Hepatocyte (in vitro differentiated cells): ENCODE data around the gene AMPD2. TPM values are rescaled to one million over a fixed set of nuclear protein-coding genes. Genes with fewer than 3 reads are reported as not detected.

Experiments
- DNase-seq: peaks from one replicate; pipeline ENCODE4 v3.0.0-alpha.2; 2016; ENCODE audit warnings: low spot score
- H2AFZ ChIP-seq: fragments of 200-600 bp; sonication (generic); 2 replicates; pipeline ENCODE4 v1.6.0; 2016; ENCODE audit warnings: antibody characterized with exemption, mild to moderate bottlenecking
- H3K27ac ChIP-seq: fragments of 200-600 bp; sonication (generic); 2 replicates; pipeline ENCODE4 v1.5.1; 2016; ENCODE audit warnings: mild to moderate bottlenecking
- H3K27me3 ChIP-seq: fragments of 200-600 bp; sonication (generic); 2 replicates; pipeline ENCODE4 v1.6.1; 2016
- H3K36me3 ChIP-seq: fragments of 200-600 bp; sonication (generic); replicated peaks from 2 replicates; pipeline ENCODE4 v1.5.1; 2016; ENCODE audit warnings: low read depth; ENCODE audit not compliant: insufficient read depth
- H3K4me1 ChIP-seq: fragments of 200-600 bp; sonication (generic); 2 replicates; pipeline ENCODE4 v1.5.1; 2016; ENCODE audit warnings: mild to moderate bottlenecking, moderate library complexity; ENCODE audit not compliant: insufficient read depth
- H3K4me2 ChIP-seq: fragments of 200-600 bp; sonication (generic); 2 replicates; pipeline ENCODE4 v1.6.0; 2016
- H3K4me3 ChIP-seq: fragments of 200-600 bp; sonication (generic); 2 replicates; pipeline ENCODE4 v1.5.1; 2016; ENCODE audit warnings: mild to moderate bottlenecking
- H3K79me2 ChIP-seq: fragments of 200-600 bp; sonication (generic); 2 replicates; pipeline ENCODE4 v1.6.0; 2017; ENCODE audit warnings: mild to moderate bottlenecking
- H3K9me2 ChIP-seq: fragments of 200-600 bp; sonication (generic); replicated peaks from 2 replicates; pipeline ENCODE4 v1.6.0; 2017; ENCODE audit warnings: mild to moderate bottlenecking; ENCODE audit not compliant: insufficient read depth
- H3K9me3 ChIP-seq: fragments of 200-600 bp; sonication (generic); 2 replicates; pipeline ENCODE4 v1.5.1; 2016; ENCODE audit warnings: low read depth, mild to moderate bottlenecking
- H4K20me1 ChIP-seq: fragments of 200-600 bp; sonication (generic); 2 replicates; pipeline ENCODE4 v1.6.0; 2016; ENCODE audit warnings: mild to moderate bottlenecking; ENCODE audit not compliant: insufficient read depth, poor library complexity, severe bottlenecking
- EZH2 ChIP-seq: fragments of 200-600 bp; sonication (generic); IDR thresholded peaks from 2 replicates; pipeline ENCODE4 v1.6.1; 2016; ENCODE audit warnings: antibody characterized with exemption, mild to moderate bottlenecking, borderline replicate concordance
- EZH2phosphoT487 ChIP-seq: fragments of 200-600 bp; sonication (generic); IDR thresholded peaks from one replicate; pipeline ENCODE4 v1.6.1; 2018; ENCODE audit warnings: antibody characterized with exemption, mild to moderate bottlenecking, low read depth, moderate library complexity; ENCODE audit not compliant: unreplicated experiment, severe bottlenecking
- WGBS: methylation state at CpG from one replicate; pipeline ENCODE4 v1.1.6; 2016; ENCODE audit warnings: low lambda C conversion rate; ENCODE audit errors: missing lambda C conversion rate; 5-methylcytosine and 5-hydroxymethylcytosine counted together
- polyA plus RNA-seq: library from polyadenylated mRNA; unstranded; fragments of >200 nt; fragmentation: Nextera tagmentation; extraction: Ambion mirVana; gene quantifications from 2 replicates; pipeline ENCODE4 v1.2.1, GENCODE V29; 2016
- total RNA-seq: library from RNA; depleted of rRNA; stranded (reverse); fragments of >200 nt; gene quantifications from 2 replicates; pipeline ENCODE4 v1.2.3, GENCODE V29; 2014
- TF ChIP-seq, protein P1 (sequence below): fragments of 200-600 bp; sonication (generic); IDR thresholded peaks from 2 replicates; pipeline ENCODE4 v1.5.1; 2016; ENCODE audit warnings: antibody characterized with exemption, mild to moderate bottlenecking; ENCODE audit not compliant: poor library complexity

The AMPD2 gene
- total and polyA plus RNA-seq, 2 experiments from 2014 or later: 80.9 to 81.9 TPM

DNA sequence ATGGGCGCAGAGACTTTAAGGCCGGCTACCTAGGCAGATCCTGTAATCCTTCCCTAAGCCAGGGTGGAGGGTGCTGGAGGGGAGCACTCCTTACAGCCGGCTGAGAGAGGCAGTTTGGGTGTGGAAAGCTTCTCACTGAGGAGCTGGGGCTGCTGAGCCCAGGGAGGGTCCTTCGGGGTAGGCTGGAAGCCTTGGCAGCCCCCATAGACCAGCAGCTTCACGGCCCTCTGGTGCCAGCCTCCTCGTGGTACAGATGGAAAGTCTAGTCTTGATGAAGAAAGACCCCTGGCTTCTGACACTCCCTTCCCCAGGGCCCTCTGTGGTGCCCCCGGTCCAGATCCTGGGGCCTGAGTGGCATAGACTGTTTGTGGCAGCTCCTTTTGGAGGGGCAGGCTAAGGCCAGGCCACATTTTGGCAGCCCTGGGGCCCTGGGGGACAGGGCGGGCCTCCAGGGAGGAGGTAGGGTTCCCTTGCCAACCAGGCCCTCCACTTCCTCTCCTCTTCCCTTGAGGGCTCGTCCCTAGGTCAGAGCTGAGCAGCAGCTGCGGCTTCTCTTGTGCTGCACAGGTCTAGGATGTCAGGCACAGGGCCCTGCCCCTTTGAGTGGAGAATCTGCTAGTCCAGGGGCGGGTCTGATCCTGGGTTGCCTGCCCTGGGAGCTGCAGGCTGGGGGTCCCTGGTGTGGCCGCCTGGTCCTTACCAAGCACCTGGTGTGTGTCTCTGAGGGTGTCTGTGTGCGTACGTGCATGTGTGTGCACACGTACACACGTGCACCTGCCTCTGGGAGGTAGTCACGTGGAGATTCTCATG lies 4.8 kb downstream of the AMPD2 start:
- DNase-seq: no peak
- peaks cover 47% of the 10 kb centered on the region for H4K20me1 ChIP-seq
- H3K4me3 ChIP-seq: no peak overlapping the region
- no peaks in the 10 kb centered on the region for H3K9me3 ChIP-seq
- H3K79me2 ChIP-seq: peaks cover 52% of the 10 kb centered on the region
- no peak for TF ChIP-seq EZH2
- TF ChIP-seq, protein P1, sequence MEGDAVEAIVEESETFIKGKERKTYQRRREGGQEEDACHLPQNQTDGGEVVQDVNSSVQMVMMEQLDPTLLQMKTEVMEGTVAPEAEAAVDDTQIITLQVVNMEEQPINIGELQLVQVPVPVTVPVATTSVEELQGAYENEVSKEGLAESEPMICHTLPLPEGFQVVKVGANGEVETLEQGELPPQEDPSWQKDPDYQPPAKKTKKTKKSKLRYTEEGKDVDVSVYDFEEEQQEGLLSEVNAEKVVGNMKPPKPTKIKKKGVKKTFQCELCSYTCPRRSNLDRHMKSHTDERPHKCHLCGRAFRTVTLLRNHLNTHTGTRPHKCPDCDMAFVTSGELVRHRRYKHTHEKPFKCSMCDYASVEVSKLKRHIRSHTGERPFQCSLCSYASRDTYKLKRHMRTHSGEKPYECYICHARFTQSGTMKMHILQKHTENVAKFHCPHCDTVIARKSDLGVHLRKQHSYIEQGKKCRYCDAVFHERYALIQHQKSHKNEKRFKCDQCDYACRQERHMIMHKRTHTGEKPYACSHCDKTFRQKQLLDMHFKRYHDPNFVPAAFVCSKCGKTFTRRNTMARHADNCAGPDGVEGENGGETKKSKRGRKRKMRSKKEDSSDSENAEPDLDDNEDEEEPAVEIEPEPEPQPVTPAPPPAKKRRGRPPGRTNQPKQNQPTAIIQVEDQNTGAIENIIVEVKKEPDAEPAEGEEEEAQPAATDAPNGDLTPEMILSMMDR: no peak
- no peak for TF ChIP-seq EZH2phosphoT487
- peaks cover 21% of the 10 kb centered on the region for H3K4me1 ChIP-seq
- H3K27ac ChIP-seq: peak overlapping the region; percentile 74
- WGBS: 84% methylated on average over 15 of the region's 17 CpGs
- peak overlapping the region; percentile 93 for H3K4me2 ChIP-seq
- H2AFZ ChIP-seq: no peak overlapping the region
- no peaks in the 10 kb centered on the region for H3K27me3 ChIP-seq
- no peaks in the 10 kb centered on the region for H3K36me3 ChIP-seq
- H3K9me2 ChIP-seq: no peaks in the 10 kb centered on the region

DNA sequence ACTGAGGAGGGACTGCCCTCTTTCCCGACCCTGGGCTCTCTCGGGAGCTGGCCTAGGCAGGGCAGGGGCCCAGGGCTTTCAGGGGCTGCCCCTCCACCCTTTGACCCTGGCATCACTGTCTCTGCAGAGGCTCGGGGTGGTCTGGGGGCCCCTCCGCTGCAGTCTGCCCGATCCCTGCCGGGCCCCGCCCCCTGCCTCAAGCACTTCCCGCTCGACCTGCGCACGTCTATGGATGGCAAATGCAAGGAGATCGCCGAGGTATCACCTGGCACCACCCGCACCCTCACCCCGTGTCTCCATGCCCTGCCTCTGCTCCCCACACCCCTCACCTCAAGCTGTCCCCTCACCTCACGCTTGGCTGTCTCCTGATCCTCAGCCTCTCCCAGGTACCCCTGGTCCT lies 5.5 kb downstream of the AMPD2 start:
- TF ChIP-seq EZH2phosphoT487: no peak
- TF ChIP-seq, protein P1: no peak
- no peak for TF ChIP-seq EZH2
- Histone ChIP-seq H3K9me3 (no peaks in the 10 kb centered on the region), H3K79me2 (peaks cover 47% of the 10 kb centered on the region), H3K4me1 (peaks cover 20% of the 10 kb centered on the region), H3K27ac (no peak overlapping the region), H4K20me1 (peaks cover 47% of the 10 kb centered on the region), H3K4me3 (no peak overlapping the region), H3K27me3 (no peaks in the 10 kb centered on the region), H3K9me2 (no peaks in the 10 kb centered on the region), H2AFZ (no peak overlapping the region), H3K4me2 (no peak overlapping the region), H3K36me3 (no peaks in the 10 kb centered on the region)
- no peak for DNase-seq
- WGBS: 92% methylated on average over 14 of the region's 16 CpGs

DNA sequence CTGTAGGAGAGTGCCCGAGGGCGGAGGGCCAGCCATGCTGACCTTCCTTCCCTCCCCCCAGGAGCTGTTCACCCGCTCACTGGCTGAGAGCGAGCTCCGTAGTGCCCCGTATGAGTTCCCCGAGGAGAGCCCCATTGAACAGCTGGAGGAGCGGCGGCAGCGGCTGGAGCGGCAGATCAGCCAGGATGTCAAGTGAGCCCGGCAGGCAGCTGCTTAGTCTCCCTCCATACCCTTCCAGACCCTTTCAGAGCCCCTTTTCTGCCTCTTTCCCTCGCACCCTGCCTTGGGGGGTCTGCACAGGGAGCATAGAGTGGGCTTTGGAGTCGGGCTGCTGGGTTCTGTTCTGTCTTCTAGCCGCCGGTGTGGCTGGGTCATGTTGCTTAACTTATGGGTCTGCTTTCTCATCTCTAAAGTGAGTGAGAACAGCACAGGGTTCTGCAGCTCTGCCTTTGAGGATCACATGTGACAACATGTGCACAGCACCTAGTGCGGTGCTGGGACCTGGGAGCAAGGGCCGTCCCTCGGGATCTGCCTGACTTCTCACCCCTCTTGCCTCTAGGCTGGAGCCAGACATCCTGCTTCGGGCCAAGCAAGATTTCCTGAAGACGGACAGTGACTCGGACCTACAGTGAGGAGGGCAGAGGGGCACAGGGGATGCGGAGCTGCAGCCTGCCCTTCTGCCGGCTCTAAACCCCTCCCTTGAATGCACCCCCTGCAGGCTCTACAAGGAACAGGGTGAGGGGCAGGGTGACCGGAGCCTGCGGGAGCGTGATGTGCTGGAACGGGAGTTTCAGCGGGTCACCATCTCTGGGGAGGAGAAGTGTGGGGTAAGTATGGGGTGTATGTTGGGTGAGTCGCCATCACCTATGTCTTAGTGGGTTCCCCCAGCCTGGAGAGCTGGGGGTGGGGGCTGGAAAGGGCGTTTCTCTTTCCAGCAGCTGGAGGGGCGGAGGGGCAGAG lies 6.2 kb downstream of the AMPD2 start:
- 89% methylated on average over 31 of the region's 32 CpGs for WGBS
- no peak overlapping the region for H3K4me2 ChIP-seq
- TF ChIP-seq, protein P1: no peak
- TF ChIP-seq EZH2: no peak
- no peak for TF ChIP-seq EZH2phosphoT487
- peaks cover 42% of the 10 kb centered on the region for H3K79me2 ChIP-seq
- H3K9me2 ChIP-seq: no peaks in the 10 kb centered on the region
- H3K27me3 ChIP-seq: no peaks in the 10 kb centered on the region
- H3K36me3 ChIP-seq: no peaks in the 10 kb centered on the region
- H3K4me3 ChIP-seq: no peak overlapping the region
- H3K4me1 ChIP-seq: peaks cover 20% of the 10 kb centered on the region
- DNase-seq: no peak
- H2AFZ ChIP-seq: no peak overlapping the region
- H3K9me3 ChIP-seq: no peaks in the 10 kb centered on the region
- H3K27ac ChIP-seq: no peak overlapping the region
- peaks cover 47% of the 10 kb centered on the region for H4K20me1 ChIP-seq
